OCI-LY3 (cell line): ENCODE measurements around the gene NUBPL.

Experiments used
- H2AFZ ChIP-seq: fragments of 200-600, 300-600 bp; shearing (Covaris generic); 2 replicates; pipeline ENCODE4 v1.6.0; 2014; ENCODE audit warnings: antibody characterized with exemption, low read depth, low read length
- H3K27ac ChIP-seq: fragments of 200-600, 300-600 bp; sonication (generic); 2 replicates; pipeline ENCODE4 v1.5.1; 2014; ENCODE audit warnings: mild to moderate bottlenecking, low read length, moderate library complexity, mixed read lengths
- H3K27me3 ChIP-seq: fragments of 200-600, 300-600 bp; sonication (generic); 2 replicates; pipeline ENCODE4 v1.6.1; 2014; ENCODE audit warnings: low read depth, low read length, mixed read lengths
- H3K36me3 ChIP-seq: fragments of 200-600, 300-600 bp; sonication (generic); replicated peaks from 2 replicates; pipeline ENCODE3; 2014; ENCODE audit warnings: low read depth, low read length, mixed read lengths
- H3K4me1 ChIP-seq: fragments of 300-600, 200-600 bp; sonication (generic); 2 replicates; pipeline ENCODE4 v1.6.1; 2014; ENCODE audit warnings: low read length, mixed read lengths
- H3K4me2 ChIP-seq: fragments of 200-600, 300-600 bp; sonication (generic); 2 replicates; pipeline ENCODE4 v1.6.1; 2014; ENCODE audit warnings: low read length, mixed read lengths
- H3K4me3 ChIP-seq: fragments of 300-600, 200-600 bp; sonication (generic); 2 replicates; pipeline ENCODE4 v1.5.1; 2014; ENCODE audit warnings: antibody characterized with exemption, mild to moderate bottlenecking, low read length, moderate library complexity
- H3K79me2 ChIP-seq: fragments of 300-600, 200-600 bp; shearing (Covaris generic); 2 replicates; pipeline ENCODE4 v1.6.1; 2014; ENCODE audit warnings: mild to moderate bottlenecking, low read length, mixed read lengths
- H3K9ac ChIP-seq: fragments of 300-600, 200-600 bp; shearing (Covaris generic); 2 replicates; pipeline ENCODE4 v1.6.0; 2014; ENCODE audit warnings: mild to moderate bottlenecking, low read length, moderate library complexity
- H3K9me3 ChIP-seq: fragments of 200-600, 300-600 bp; shearing (Covaris generic); 2 replicates; pipeline ENCODE4 v1.6.1; 2014; ENCODE audit warnings: low read length, mixed read lengths; ENCODE audit not compliant: insufficient read depth
- H4K20me1 ChIP-seq: fragments of 200-600, 300-600 bp; sonication (generic); 2 replicates; pipeline ENCODE4 v1.6.1; 2016; ENCODE audit warnings: low read length, mixed read lengths; ENCODE audit not compliant: insufficient read depth
- CTCF ChIP-seq: fragments of 200-600, 300-600 bp; sonication (generic); IDR thresholded peaks from 2 replicates; pipeline ENCODE4 v1.5.1; 2014; ENCODE audit warnings: antibody characterized with exemption, low read length, low read depth
- EZH2phosphoT487 ChIP-seq: fragments of 200-600 bp; shearing (Covaris generic); IDR thresholded peaks from 2 replicates; pipeline ENCODE4 v1.6.1; 2018; ENCODE audit warnings: antibody characterized with exemption, mixed run types, low read depth

The NUBPL gene

GRCh38 chr14:31718985-31719384, 157.8 kb downstream of the NUBPL start:
- no peak overlapping the region for H3K4me2 ChIP-seq
- no peak overlapping the region for H3K9ac ChIP-seq
- no peak overlapping the region for H2AFZ ChIP-seq
- TF ChIP-seq EZH2phosphoT487 = no peak
- no peak for TF ChIP-seq CTCF
- H3K27ac ChIP-seq = no peak overlapping the region
- H4K20me1 ChIP-seq = no peaks in the 10 kb centered on the region
- H3K79me2 ChIP-seq = no peaks in the 10 kb centered on the region
- H3K4me1 ChIP-seq = no peaks in the 10 kb centered on the region
- H3K36me3 ChIP-seq = no peaks in the 10 kb centered on the region
- H3K4me3 ChIP-seq = no peak overlapping the region
- H3K9me3 ChIP-seq = no peaks in the 10 kb centered on the region
- H3K27me3 ChIP-seq = no peaks in the 10 kb centered on the region

- H3K4me3 ChIP-seq = no peak overlapping the region
- H3K4me2 ChIP-seq = no peak overlapping the region
These were observed 165.1 kb downstream of the NUBPL start for GRCh38 chr14:31726337-31726736.

GRCh38 chr14:31727797-31728196, 166.6 kb downstream of the NUBPL start:
- H3K4me3 ChIP-seq = no peak overlapping the region
- H3K4me2 ChIP-seq = no peak overlapping the region
- H3K79me2 ChIP-seq = no peaks in the 10 kb centered on the region
- no peak overlapping the region for H3K27ac ChIP-seq
- TF ChIP-seq EZH2phosphoT487 (no peak), CTCF (no peak)
- H2AFZ ChIP-seq = no peak overlapping the region
- no peaks in the 10 kb centered on the region for H3K4me1 ChIP-seq
- H3K9ac ChIP-seq = no peak overlapping the region
- no peaks in the 10 kb centered on the region for H3K9me3 ChIP-seq
- no peaks in the 10 kb centered on the region for H3K27me3 ChIP-seq
- H3K36me3 ChIP-seq = peaks cover 12% of the 10 kb centered on the region
- no peaks in the 10 kb centered on the region for H4K20me1 ChIP-seq

More at GRCh38 chr14:31726337-31726736, 165.1 kb downstream of the NUBPL start:
- Histone ChIP-seq H2AFZ (no peak overlapping the region), H3K79me2 (no peaks in the 10 kb centered on the region), H3K27ac (no peak overlapping the region), H3K9ac (no peak overlapping the region), H3K36me3 (peaks cover 8% of the 10 kb centered on the region), H3K4me1 (no peaks in the 10 kb centered on the region), H4K20me1 (no peaks in the 10 kb centered on the region), H3K9me3 (no peaks in the 10 kb centered on the region), H3K27me3 (no peaks in the 10 kb centered on the region)
- no peak for TF ChIP-seq CTCF
- no peak for TF ChIP-seq EZH2phosphoT487

GRCh38 chr14:31740688-31741087, 179.5 kb downstream of the NUBPL start:
- TF ChIP-seq EZH2phosphoT487 (no peak), CTCF (no peak)
- Histone ChIP-seq H3K27ac (no peak overlapping the region), H3K9ac (no peak overlapping the region), H2AFZ (no peak overlapping the region), H3K9me3 (no peaks in the 10 kb centered on the region), H3K4me3 (no peak overlapping the region), H4K20me1 (no peaks in the 10 kb centered on the region), H3K27me3 (no peaks in the 10 kb centered on the region), H3K4me1 (no peaks in the 10 kb centered on the region), H3K36me3 (no peaks in the 10 kb centered on the region), H3K79me2 (no peaks in the 10 kb centered on the region), H3K4me2 (no peak overlapping the region)
